GM23248 (cell line): ENCODE data around the gene SERPINA6.

Experiments used
- EZH2 ChIP-seq: fragments of 200-600 bp; sonication (generic); IDR thresholded peaks from 2 replicates; pipeline ENCODE4 v1.6.1; 2018; ENCODE audit warnings: antibody characterized with exemption, mild to moderate bottlenecking; ENCODE audit not compliant: insufficient read depth, poor library complexity, severe bottlenecking
- EZH2phosphoT487 ChIP-seq: fragments of 200-600 bp; sonication (generic); IDR thresholded peaks from 2 replicates; pipeline ENCODE4 v1.6.1; 2018; ENCODE audit warnings: antibody characterized with exemption, moderate library complexity, mild to moderate bottlenecking, low read depth; ENCODE audit not compliant: insufficient read depth

GRCh38 chr14:94317259-94317658 is 5.9 kb downstream of the SERPINA6 start:
- TF ChIP-seq EZH2phosphoT487: no peak
- no peak for TF ChIP-seq EZH2
